HG03066 (cell line): Measurements from ENCODE around the gene OR9I1.

ENCODE experiments used
- ATAC-seq: cut with Tn5 transposase; IDR thresholded peaks from one replicate; pipeline ENCODE4 v1.9.1; 2021; ENCODE audit warnings: low read depth; ENCODE audit not compliant: unreplicated experiment

Gene OR9I1, protein sequence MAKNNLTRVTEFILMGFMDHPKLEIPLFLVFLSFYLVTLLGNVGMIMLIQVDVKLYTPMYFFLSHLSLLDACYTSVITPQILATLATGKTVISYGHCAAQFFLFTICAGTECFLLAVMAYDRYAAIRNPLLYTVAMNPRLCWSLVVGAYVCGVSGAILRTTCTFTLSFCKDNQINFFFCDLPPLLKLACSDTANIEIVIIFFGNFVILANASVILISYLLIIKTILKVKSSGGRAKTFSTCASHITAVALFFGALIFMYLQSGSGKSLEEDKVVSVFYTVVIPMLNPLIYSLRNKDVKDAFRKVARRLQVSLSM

DNA sequence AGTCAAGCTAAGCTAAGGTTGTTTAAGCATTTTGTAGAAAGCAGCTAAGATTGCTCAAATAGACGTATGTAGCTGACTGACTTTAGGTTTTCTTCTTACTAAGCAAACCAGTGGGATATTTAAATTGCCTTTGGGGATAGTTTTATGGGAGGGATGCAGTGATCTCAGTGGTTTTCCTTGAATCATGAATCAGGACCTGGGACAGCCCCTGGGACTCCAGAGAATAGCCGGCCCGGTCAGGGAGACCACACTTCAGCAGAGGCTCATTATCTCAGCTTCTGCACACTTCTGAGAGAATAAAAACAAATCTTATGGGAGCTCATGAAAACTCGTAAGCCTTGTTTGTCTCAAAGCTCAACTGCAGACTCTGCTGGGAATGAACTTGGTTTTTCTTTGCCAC is at the start of gene OR9I1:
Gene OR9I1, minus strand, starts transcription at position 62 of the 400 bp plus-strand sequence. CDS start 6,086 bp downstream, outside the sequence.
- no peak for ATAC-seq

DNA sequence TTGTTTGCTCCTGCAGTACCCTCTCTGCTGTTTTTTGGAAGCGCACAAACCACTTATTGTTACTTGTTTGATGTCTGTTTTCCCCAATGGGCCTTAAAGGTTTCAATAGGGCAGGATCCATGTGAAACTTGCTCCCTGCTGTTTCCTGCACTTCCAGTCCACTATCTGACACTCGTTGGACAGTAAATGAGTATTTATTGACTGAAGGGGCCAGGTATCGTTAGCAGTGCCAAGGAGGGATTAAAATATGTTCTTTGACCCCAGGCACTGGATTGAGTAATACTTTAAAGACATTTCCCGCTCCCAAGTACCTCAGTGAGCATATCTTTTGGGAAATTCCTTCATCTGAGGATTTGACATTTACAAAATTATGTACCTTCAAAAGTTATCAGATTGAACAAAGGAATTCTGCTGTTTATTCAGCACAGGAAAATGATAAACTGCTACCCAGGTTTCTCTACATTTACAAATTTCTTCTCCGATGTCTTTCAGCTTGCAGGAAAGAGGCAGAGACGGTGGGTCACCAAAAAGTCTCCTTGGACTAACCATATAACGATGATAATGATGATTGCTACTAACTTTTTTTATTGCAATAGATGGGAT is 40.3 kb upstream of the OR9I1 start:
- ATAC-seq = no peak

DNA sequence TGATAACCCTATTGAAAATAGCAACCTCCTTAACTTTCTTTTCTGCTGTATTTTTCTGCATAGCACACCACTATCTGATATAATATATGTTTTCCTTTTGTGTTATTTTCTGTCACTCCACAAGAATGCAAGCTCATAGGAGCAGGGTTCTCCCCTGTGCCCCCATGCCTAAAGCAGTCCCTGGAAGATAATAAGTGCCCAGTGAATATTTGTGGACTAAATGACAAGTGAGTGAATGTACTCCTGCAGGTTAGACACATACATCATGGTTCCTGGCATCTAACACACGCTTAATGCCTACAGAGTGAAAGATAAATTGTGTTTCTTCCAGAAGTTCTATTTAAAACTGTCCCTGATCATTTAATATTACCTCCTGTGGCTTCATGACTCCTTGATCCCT is 39.7 kb upstream of the OR9I1 start:
- no peak for ATAC-seq

DNA sequence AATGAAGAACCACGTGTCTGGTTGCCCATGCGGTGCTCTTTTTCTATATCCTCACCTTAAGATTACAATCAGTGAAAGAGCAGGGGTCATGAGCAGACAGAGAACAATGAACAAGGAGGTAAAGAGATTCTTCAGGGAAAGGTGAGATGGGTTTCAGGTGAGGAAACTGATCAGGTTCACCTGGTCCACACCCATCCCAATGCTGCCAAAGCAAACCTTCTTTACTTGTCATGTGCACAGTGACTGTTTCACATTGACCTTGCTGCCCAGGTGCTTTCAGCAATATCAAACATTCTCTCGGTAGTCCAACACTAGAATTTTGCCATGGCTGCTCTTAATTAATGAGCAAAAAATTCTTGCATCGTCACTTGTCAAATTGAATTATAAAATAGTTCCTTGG is 39.1 kb upstream of the OR9I1 start:
- ATAC-seq = no peak

DNA sequence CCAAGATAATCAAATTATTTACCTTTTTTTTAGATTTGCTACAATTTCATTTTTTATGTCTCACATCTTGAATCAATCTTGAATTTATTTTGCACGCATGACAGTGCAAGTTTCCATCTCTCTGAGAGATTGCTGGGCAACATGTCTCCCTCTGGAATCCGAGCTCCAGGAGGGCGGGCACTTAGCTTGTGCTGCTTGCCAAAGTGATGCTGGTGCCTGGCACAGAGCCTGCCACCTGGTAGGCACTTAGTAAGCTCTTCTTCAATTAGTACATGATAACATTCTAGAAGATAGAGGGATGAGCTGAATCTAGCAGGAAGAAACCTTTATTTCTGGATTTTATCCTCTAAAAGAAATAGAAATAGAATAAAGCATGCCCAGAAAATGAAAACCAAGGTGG is 27.5 kb upstream of the OR9I1 start:
- no peak for ATAC-seq

DNA sequence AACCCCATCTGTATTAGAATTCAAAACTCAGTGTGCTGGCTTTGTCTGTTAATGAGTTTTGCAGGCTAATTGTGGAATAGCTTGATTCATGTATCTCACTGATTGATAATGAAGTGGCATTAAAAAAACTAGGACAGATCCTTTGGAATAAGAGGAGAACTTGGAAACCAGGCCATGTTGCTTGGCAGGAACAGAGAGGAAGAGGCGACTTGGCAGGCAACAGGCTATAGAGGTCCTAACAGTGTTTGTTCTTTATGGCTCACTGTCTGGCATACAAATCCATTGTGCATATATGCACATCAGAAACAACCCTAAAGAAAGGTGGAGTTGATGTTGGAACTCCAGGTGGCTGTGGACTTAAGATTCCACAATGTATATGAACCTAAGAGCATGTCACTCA is 17.4 kb upstream of the OR9I1 start:
- no peak for ATAC-seq

DNA sequence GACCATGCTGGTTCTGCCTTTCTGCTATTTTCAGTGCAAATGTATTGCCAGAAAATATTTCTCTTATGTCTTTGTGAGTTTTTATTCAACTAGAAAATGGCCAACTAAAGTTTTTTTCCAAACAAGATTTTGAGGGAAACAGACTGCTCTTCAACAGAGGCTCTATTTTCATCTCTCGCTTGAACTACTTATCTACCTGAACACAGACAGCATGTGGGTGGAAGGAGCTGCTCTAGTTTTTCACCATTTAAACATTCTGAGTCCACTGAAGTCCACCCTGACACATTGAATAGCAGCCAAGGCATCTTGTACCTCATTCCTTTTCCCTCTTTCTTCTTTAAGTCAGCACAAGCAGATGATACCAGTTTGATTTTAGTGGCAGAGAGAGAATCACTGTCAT is 9.8 kb upstream of the OR9I1 start:
- no peak for ATAC-seq

DNA sequence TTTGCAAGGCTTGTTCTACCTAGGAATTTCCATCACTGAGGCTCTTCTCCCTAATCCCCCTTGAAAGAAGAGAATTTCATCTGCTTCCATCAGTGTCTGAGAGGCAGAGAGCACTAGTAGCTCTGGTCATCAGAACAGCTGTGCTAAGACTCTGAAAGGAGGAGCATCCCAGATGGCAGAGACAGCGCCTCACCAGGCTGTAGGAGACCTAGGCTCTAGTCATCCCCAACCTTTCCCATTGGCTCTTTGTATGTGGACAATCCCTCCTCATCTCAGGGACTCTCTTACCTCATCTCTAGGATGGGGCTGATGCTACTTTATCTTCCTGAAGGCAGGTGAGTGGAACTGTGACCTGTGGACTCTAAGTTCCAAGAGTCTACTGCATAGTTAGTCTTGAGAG is 8.8 kb upstream of the OR9I1 start:
- no peak for ATAC-seq

DNA sequence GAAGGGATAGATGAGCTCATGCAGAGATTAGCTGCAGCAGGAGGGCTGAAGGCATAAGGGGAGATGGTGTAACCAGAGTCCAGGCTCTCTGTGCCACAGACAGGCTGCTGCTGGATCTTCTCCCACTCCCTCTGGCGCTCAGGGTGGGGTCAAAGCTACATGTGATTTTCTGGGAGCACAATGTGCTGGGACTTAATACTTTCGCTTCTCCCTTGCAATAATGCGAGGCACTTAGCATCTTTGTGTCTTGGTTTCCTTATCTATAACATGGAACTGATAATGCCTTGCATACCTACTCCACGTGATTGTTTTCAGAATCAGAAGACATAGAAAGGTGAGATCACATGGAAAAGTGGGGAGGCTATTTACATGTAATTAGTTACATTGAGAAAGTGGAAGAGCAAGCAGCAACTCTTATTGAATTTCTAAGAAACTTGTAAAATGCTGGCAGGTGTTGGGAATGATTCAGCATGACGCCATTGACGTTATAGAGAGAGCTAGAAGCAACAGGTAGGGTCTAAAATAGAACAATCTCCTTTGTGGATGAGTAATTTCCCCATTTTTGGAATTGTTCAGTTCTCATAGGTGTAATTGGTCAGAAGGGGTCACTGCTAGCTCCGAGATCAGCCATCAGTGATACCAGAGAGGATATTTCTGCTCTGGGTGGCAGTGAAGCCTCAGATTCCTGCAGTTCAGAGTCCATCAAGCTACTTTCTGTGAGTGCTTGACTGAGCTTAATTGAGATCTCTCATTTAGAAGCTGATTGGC is 8.2 kb upstream of the OR9I1 start:
- ATAC-seq = no peak

DNA sequence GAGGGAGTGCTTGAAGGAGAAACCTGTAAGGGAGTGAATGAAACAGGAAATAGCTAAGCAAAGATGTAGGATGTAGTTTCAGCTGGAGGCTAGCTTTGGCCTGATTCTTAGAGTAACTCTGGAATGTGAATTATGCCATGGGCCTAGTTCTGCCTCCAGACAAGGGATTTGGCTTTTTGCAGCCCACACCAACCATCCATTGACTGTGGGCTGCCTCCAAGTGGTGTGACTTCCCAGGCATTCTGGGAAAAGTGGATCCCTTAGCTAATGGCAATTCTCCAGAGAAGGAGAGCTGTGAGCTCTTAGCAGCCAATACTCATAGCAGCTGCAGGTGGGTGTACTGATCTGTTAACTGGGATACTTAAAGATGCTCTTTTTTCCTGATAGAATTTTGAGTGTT is 2.0 kb upstream of the OR9I1 start:
- ATAC-seq = no peak

DNA sequence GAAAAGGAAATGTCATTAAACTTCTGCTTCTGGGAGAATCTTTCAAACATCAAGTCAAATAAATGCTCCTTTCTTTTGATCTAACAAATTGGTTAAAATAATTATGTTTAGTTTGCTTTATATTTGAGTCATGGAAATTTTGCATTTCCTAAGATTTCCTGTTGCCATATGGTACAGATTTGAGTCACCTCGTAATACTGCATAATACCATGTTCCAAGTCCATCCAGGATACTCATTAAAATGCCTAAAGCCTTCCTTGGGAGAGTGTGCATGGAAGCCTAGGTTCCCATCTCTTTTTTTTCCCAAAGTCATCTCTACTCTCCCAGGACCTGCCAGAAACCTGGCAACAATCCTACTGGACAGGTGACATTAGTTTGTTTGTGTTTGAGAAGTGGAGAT is 4.2 kb downstream of the OR9I1 start:
- no peak for ATAC-seq

DNA sequence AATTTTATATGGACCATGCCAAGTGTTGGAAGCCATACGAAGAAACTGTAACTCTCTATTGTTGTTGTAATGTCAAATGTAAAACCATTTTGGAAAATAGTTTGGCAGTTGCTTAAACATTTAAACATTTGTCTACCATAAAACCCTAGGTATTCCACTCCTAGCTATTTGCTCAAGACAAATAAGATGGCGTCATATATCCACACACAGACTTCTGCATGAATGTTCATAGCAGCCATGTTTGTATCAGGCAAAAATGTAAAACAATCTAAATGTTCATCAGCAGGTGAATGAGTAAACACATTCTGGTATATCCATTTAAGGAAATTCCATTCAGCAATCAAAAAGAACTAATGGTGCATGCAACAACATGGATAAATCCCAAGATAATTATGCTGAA is 27.9 kb downstream of the OR9I1 start:
- no peak for ATAC-seq

DNA sequence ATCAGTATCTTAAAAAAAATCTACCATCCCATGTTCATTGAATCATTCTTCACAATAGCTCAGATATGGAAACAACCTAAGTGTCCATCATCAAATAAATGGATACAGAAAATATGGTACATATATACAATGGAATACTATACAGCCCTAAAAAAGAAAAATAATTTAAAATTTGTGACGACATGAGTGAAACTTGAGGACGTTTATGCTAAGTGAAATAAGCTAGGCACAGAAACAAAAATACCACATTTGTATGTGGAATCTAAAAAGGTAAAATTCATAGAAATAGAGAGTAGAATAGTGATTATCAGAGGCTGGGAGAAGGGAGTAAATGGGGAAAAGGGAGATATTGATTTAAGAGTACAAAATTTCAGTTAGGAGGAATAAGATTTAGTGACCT is 38.8 kb downstream of the OR9I1 start:
- no peak for ATAC-seq

DNA sequence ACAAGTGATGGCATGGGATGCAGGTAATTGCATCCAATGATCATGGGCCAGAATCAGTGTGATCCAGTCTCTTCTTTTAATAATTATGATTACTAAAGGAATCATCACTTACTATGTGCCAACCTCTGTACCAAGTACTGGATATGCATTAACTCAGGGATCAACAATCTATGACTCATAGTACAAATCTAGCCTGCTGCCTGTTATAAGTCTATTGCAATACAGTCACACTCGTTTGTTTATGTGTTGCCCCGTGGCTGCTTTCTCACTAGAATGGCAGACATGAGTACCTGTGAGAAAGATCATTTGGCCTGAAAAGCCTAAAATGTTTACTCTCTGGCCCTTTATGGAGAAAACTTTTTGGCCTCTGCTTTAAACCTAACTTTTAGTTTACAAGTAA is 49.5 kb downstream of the OR9I1 start:
- ATAC-seq = no peak

DNA sequence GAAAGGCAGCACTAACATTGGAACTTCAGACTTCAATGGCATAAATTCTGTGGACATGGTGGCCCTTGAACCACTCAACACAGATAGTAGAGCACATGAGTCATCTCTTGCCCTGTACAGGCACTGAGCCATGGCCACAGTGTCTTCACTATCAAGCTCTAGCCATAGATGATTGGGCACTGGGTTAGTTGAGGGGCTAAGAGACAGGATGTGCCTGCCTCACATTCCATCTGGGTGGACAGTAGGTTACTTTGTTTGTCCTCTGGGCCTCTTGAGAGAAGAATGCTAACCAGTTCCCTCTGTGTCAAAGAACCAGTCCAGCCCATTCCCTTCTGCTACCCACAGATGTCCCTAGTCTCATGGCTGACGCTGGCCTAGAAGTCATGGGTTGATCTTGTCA is 54.7 kb downstream of the OR9I1 start:
- ATAC-seq = no peak

DNA sequence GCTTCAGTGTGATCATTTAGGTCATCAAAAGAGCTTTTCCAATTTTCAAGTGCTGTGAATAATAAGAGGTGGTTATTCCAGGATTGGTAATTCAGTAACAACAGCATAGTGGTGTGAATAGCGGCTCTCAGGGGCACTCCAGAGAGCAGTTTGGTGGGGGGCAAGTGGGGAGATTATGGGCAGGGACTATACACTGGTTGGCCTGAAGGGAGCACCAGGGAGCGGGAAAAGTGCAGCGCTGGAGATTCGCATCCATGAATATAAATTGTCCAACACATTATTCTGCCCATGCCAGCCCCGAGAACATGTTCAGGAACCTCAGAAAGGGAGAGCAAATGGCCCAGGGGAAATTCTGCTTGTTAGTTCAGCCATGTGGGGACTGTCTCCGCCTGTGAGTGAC is 56.7 kb downstream of the OR9I1 start:
- ATAC-seq = no peak

DNA sequence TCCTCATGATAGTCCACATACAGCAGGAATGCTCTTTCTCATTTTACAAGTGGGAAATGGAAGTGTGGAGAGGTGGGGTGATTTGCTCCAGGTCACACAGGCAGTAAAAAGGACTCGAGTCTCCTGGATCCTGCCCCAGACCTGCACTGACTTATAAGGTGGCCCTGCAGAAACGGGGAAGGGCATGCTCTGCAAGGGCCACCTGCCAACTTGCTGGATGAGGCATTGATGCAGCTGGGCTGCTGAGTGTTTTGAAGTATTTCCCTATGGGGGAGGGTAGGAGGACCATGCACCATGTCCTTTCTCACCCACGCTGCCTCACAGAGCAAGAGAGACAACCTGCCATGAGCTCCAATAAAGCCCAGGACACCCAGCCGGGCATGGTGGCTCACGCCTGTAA is 57.6 kb downstream of the OR9I1 start:
- no peak for ATAC-seq
